ENCODE data around the gene DOCK4. TPM values are rescaled to one million over a fixed set of nuclear protein-coding genes. Genes with fewer than 3 reads are reported as not detected.

DOCK4 gene
- total RNA-seq, 1 donor from 2014 or later: 51.2 TPM

Other genes with a start within 250 kb of the DOCK4 start
- gene ZNF277, start 296 bp upstream of the DOCK4 start, total RNA-seq: 24.0 TPM
- gene IFRD1, start 244.1 kb upstream of the DOCK4 start, total RNA-seq: 92.8 TPM

Data from sciatic nerve (tissue), 1 donor.